H1 (cell line): ENCODE measurements around the gene BRD1.

Source experiments
- CHD2 ChIP-seq: IDR thresholded peaks from 2 replicates; pipeline ENCODE4 v1.6.1; 2012; ENCODE audit warnings: low read length, improper control_type of control experiment
- CTCF ChIP-seq, 3 experiments: IDR thresholded peaks; 1 replicate in 2 of 3; 2 replicates in 1 of 3; pipeline versions ENCODE4 v1.5.1 to v1.6.1; 2011; ENCODE audit warnings: low read length in 3 of 3, mild to moderate bottlenecking in 3 of 3, inconsistent platforms in 2 of 3, low read depth in 1 of 3, moderate library complexity in 1 of 3; ENCODE audit not compliant: insufficient read depth in 1 of 3; ENCODE audit errors: control extremely low read depth in 1 of 3
- HDAC2 ChIP-seq, 2 experiments: fragments of 300-600 bp in 1 of 2; sonication (generic) in 1 of 2; IDR thresholded peaks; 2 replicates each; pipeline ENCODE4 v1.6.1; 2011 to 2012; ENCODE audit warnings: low read depth in 2 of 2, low read length in 2 of 2, mild to moderate bottlenecking in 2 of 2, moderate library complexity in 2 of 2, borderline replicate concordance in 1 of 2, inconsistent platforms in 1 of 2
- KDM1A ChIP-seq: fragments of 200-600, 300-600 bp; sonication (generic); IDR thresholded peaks from 2 replicates; pipeline ENCODE4 v1.7.1; 2016; ENCODE audit warnings: mild to moderate bottlenecking, low read length, borderline replicate concordance
- KDM5A ChIP-seq: fragments of 200-600 bp; IDR thresholded peaks from 2 replicates; pipeline ENCODE4 v1.7.1; 2012; ENCODE audit warnings: mild to moderate bottlenecking, low read length, inconsistent platforms, mixed read lengths
- MAX ChIP-seq: IDR thresholded peaks from 2 replicates; pipeline ENCODE4 v1.6.1; 2012; ENCODE audit warnings: inconsistent platforms
- POLR2A ChIP-seq, 2 experiments: IDR thresholded peaks; 1 replicate in 1 of 2; 2 replicates in 1 of 2; pipeline ENCODE4 v1.6.1; 2011; ENCODE audit warnings: low read depth in 2 of 2, low read length in 2 of 2, mild to moderate bottlenecking in 2 of 2; ENCODE audit errors: control extremely low read depth in 1 of 2
- TAF1 ChIP-seq: IDR thresholded peaks from 2 replicates; pipeline ENCODE4 v1.6.1; 2011; ENCODE audit warnings: mild to moderate bottlenecking, low read depth, low read length

GRCh38 chr22:49756676-49757075 is 71.0 kb downstream of the BRD1 start:
- TF ChIP-seq CTCF (IDR thresholded peaks at IDR 0.05; ENCODE audit: control extremely low read depth in 1 of 3, insufficient read depth in 1 of 3, low read depth in 1 of 3, low read length in 3 of 3) (no peak), POLR2A (IDR thresholded peaks at IDR 0.05; ENCODE audit: control extremely low read depth in 1 of 2, low read depth in 2 of 2, low read length in 2 of 2) (no peak), TAF1 (no peak), CHD2 (no peak), KDM1A (no peak), MAX (no peak), KDM5A (no peak), HDAC2 (IDR thresholded peaks at IDR 0.05; ENCODE audit: borderline replicate concordance in 1 of 2, low read depth in 2 of 2, low read length in 2 of 2) (no peak)
